ENCODE measurements around the gene PITPNC1.

PITPNC1 gene

GRCh38 chr17:67413388-67413787, 36.3 kb downstream of the PITPNC1 start:
- no peak overlapping the region for H3K27ac ChIP-seq
- H3K36me3 ChIP-seq (ENCODE audit: insufficient read depth), result no peaks in the 10 kb centered on the region
- no peaks in the 10 kb centered on the region for H3K27me3 ChIP-seq (ENCODE audit: insufficient read depth, low read depth)
- H3K4me2 ChIP-seq, result no peak overlapping the region
- H3K79me2 ChIP-seq (ENCODE audit: insufficient read depth, low read depth), result peaks cover 57% of the 10 kb centered on the region
- no peak overlapping the region for H3K9ac ChIP-seq
- no peaks in the 10 kb centered on the region for H3K4me1 ChIP-seq (ENCODE audit: low read depth, poor library complexity, severe bottlenecking)
- H3K4me3 ChIP-seq (IDR thresholded peaks at IDR 0.05; ENCODE audit: insufficient read depth, low read depth, low read length), result no peak overlapping the region
- no peak overlapping the region for H2AFZ ChIP-seq (ENCODE audit: low read depth)
- no peaks in the 10 kb centered on the region for H4K20me1 ChIP-seq (ENCODE audit: insufficient read depth)
- TF ChIP-seq CTCF (conservative IDR thresholded peaks at IDR 0.05; ENCODE audit: low read depth, low read length), result no peak

- peaks cover 53% of the 10 kb centered on the region for H3K79me2 ChIP-seq (ENCODE audit: insufficient read depth, low read depth)
Measured at GRCh38 chr17:67414130-67414529, 37.0 kb downstream of the PITPNC1 start.

GRCh38 chr17:67414559-67414958, 37.5 kb downstream of the PITPNC1 start:
- no peak for TF ChIP-seq CTCF (conservative IDR thresholded peaks at IDR 0.05; ENCODE audit: low read depth, low read length)
- no peak overlapping the region for H3K4me3 ChIP-seq (IDR thresholded peaks at IDR 0.05; ENCODE audit: insufficient read depth, low read depth, low read length)
- H3K36me3 ChIP-seq (ENCODE audit: insufficient read depth), result no peaks in the 10 kb centered on the region
- peaks cover 48% of the 10 kb centered on the region for H3K79me2 ChIP-seq (ENCODE audit: insufficient read depth, low read depth)
- no peaks in the 10 kb centered on the region for H4K20me1 ChIP-seq (ENCODE audit: insufficient read depth)
- H3K9ac ChIP-seq, result no peak overlapping the region
- no peak overlapping the region for H2AFZ ChIP-seq (ENCODE audit: low read depth)
- no peaks in the 10 kb centered on the region for H3K27me3 ChIP-seq (ENCODE audit: insufficient read depth, low read depth)
- H3K27ac ChIP-seq, result no peak overlapping the region
- H3K4me1 ChIP-seq (ENCODE audit: low read depth, poor library complexity, severe bottlenecking), result no peaks in the 10 kb centered on the region
- H3K4me2 ChIP-seq, result no peak overlapping the region

More at GRCh38 chr17:67414130-67414529, 37.0 kb downstream of the PITPNC1 start:
- TF ChIP-seq CTCF (conservative IDR thresholded peaks at IDR 0.05; ENCODE audit: low read depth, low read length), result no peak
- H3K36me3 ChIP-seq (ENCODE audit: insufficient read depth), result no peaks in the 10 kb centered on the region
- no peak overlapping the region for H2AFZ ChIP-seq (ENCODE audit: low read depth)
- H3K4me3 ChIP-seq (IDR thresholded peaks at IDR 0.05; ENCODE audit: insufficient read depth, low read depth, low read length), result no peak overlapping the region
- H3K27me3 ChIP-seq (ENCODE audit: insufficient read depth, low read depth), result no peaks in the 10 kb centered on the region
- H4K20me1 ChIP-seq (ENCODE audit: insufficient read depth), result no peaks in the 10 kb centered on the region
- no peaks in the 10 kb centered on the region for H3K4me1 ChIP-seq (ENCODE audit: low read depth, poor library complexity, severe bottlenecking)
- no peak overlapping the region for H3K9ac ChIP-seq
- H3K27ac ChIP-seq, result no peak overlapping the region
- H3K4me2 ChIP-seq, result no peak overlapping the region

- H3K9ac ChIP-seq, result no peak overlapping the region
- H2AFZ ChIP-seq (ENCODE audit: low read depth), result no peak overlapping the region
- no peak overlapping the region for H3K4me2 ChIP-seq
- no peak overlapping the region for H3K27ac ChIP-seq
- H3K36me3 ChIP-seq (ENCODE audit: insufficient read depth), result no peaks in the 10 kb centered on the region
- peaks cover 41% of the 10 kb centered on the region for H3K79me2 ChIP-seq (ENCODE audit: insufficient read depth, low read depth)
- no peaks in the 10 kb centered on the region for H3K4me1 ChIP-seq (ENCODE audit: low read depth, poor library complexity, severe bottlenecking)
- H4K20me1 ChIP-seq (ENCODE audit: insufficient read depth), result no peaks in the 10 kb centered on the region
- no peaks in the 10 kb centered on the region for H3K27me3 ChIP-seq (ENCODE audit: insufficient read depth, low read depth)
- H3K4me3 ChIP-seq (IDR thresholded peaks at IDR 0.05; ENCODE audit: insufficient read depth, low read depth, low read length), result no peak overlapping the region
- TF ChIP-seq CTCF (conservative IDR thresholded peaks at IDR 0.05; ENCODE audit: low read depth, low read length), result no peak
Measured at GRCh38 chr17:67415291-67415690, 38.2 kb downstream of the PITPNC1 start.
